CD4-positive, alpha-beta T cell treated with Interleukin-4 for 4 hours (primary cell): Measurements from ENCODE around the gene CALU.

Experiments
- DNase-seq: peaks from one replicate; pipeline ENCODE4 v3.0.0-alpha.2; 2020

The CALU gene

GRCh38 chr7:128752251-128752650 lies 13.1 kb downstream of the CALU start:
- no peak for DNase-seq

- DNase-seq = no peak
Observed at GRCh38 chr7:128755075-128755818, 16.1 kb downstream of the CALU start.

DNA sequence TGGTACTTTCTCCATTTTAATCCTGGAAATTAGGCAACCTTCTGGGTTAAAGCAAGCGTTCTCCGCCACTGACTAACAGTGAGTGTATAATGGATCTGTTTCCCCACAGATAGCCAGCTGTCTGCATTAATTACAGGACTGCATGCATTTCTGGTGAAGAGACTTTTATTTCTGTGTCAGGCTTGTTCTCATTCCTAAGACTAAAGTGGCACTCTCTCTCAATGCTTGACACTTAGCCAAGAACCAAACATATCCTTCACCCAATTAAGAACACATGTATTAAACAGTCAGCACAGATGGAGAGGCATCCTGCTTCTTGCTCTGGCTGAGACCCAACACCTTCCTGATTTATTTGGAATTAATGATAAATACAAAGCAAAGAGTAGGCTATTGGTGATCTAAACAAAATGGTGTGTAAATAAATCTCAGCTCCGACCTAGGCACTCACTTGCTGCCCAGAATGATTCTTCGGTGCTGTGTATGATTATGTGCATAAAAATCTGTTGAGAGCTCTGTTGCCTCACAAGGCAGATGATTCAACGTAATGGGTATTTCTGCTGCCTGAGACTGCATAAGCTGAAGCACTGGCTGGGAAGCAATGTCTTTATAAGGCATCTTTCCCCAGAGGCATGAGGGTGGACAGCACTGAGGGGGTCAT lies 16.8 kb downstream of the CALU start:
- DNase-seq = no peak

DNA sequence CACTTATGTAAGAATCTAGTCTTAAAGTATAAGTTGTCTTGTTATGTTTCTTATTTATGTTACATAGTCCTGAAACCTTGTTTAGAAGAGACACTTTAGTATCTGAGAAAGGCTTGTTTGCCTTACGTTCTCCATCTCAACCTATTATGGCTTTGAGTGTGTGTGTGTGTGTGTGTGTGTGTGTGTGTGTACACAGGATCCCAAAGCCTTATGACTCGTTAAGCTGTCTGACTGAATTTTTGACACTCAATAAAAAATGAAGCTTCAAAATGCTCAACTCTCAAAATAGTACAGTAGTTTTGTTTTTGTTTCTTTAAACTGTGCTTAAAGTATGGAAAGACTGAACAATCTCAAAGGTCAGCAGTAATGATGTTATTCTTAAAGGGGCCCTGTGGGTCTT lies 18.0 kb downstream of the CALU start:
- DNase-seq = no peak

DNA sequence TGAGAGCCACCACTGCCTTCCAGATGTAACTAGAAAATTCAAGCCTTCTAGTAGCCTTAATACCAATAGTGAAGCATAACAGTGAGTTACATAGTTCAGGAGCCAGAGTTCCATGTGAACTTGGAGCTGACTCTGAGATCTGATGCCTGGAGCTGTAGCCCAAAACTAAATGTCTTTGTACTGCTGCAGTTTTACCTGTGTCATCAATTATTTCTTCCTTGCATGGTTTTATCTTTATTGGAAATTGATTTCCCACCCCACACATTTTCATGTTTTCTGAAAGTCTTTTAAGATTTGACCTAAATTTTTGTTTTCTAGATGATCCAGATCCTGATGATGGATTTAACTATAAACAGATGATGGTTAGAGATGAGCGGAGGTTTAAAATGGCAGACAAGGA lies 19.4 kb downstream of the CALU start:
- no peak for DNase-seq

DNA sequence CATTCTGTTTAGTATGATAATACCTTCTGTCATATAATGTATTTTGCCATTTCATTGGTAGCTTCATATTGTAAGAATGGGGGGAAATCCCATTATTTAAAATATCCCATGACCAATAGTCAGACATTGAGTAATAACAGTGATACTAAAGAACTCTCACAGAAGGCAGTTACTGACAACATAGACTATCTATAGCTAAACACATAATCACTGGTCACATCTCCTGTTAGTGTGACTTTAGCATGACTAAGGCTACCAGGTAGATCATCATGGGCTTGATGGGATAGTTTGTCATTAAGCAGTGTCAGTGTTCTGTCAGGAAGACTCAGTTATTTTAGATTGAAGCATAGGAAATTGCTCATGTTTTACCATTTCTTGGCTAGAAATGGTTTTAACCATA lies 20.1 kb downstream of the CALU start:
- DNase-seq = no peak

- no peak for DNase-seq
Observed at GRCh38 chr7:128763541-128763940, 24.4 kb downstream of the CALU start.

DNA sequence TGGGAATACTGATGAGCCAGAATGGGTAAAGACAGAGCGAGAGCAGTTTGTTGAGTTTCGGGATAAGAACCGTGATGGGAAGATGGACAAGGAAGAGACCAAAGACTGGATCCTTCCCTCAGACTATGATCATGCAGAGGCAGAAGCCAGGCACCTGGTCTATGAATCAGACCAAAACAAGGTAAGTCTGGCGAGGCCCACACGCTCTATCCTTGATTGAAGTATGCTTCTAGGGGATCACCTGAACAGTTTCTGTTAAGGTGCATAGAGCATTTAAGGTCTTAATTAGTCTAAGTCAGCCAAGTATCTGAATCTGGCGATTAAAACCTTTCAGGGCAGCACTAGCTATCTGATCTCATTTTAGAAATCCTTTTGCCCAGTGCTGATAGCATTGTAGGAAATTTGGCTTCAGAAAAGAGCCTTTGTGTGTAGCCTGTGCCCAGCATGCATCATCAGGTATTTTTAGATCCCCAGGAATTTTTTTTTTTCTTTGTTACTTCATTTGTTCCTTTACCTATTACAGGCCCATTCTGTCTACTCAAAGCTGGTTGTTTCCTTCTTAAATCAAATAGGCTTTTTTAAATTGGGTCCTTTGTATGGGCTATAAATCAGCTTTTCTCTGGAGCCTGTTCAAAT lies 28.4 kb downstream of the CALU start:
- DNase-seq = no peak

GRCh38 chr7:128770233-128770632 lies 31.1 kb downstream of the CALU start:
- DNase-seq = no peak

GRCh38 chr7:128773604-128774003 lies 34.4 kb downstream of the CALU start:
- no peak for DNase-seq

DNA sequence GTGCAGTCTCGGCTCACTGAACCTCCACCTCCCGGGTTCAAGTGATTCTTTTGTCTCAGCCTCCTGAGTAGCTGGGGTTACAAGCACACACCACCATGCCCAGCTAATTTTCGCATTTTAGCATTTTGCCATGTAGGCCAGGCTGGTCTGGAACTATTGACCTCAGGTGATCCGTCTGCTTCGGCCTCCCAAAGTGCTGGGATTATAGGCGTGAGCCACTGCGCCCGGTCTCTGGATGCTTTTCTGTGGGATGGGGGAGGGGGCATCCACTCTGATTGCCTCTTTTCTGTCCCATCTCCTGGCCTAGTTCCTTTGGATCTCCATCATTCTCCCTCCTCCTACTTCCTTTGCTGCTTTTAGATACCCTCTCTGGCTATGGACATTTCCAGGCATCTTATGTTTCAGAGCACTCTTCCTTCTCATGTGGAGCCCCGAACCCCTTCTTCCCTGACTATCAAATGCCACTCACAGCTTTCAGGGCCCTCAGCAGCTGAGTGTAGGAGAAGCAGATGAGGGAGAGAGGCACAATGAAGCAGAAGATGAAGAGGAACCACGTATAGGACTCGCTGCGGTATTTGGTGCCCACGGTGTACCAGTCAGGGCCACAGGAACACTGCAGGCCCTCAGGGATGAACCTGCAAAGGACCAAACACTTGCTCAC lies 35.0 kb downstream of the CALU start:
- DNase-seq = no peak

DNA sequence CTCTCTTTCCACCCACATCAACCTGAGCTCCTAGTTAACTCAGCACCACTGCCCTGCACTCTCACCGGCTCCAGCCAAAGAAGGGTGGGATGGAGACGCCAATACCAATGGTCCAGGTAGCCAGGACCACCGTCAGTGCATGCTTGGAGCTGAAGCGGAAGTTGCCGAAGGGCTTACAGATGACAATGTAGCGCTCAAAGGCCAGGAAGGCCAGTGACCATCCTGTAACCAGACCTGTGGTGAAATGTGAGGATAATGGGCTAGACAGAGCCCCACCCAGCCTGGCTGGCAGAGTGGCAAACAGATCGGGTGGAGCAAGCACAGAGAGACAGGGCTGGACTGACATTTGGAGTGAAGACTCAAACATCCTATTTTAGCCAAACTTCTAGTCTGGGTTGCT lies 35.8 kb downstream of the CALU start:
- no peak for DNase-seq

DNA sequence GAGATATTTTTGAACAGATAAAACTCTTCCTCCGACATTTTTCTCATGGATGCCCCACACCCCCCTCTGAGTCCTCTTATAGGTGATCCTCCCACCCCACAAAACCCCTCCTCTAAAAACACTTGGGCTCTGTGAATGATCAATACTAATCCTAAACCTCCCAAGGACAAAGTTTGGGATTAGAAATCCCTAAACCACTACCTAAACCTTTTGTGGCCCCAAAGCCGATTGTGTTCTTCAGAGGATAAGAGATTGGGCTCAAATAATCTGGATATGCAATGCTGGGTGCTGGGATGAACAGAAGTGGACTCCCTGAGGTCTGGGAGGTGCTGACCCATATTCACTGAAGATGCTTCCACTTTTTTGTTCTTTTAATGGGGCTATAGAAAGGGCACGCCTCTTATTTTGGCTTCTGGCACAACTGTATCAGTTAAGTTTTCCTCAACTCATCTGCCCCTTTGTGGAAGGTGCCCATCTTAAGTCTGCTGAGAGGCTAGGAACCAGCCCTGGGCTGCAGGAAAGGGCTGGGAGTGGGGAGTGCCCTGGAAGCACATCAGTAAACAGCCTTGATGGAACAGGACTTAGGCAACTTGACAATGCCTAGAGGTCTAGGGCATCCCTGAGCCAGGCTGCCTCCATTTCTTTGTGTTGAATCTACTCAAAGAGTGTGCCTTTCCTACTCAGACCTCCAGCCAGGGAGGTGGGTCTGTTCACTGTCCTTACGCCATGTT lies 36.8 kb downstream of the CALU start, which contains the start of gene OPN1SW:
Gene OPN1SW (minus strand): TSS at position 51 of the 731 bp plus-strand sequence. CDS start 13 bp downstream, at position 38.
- DNase-seq = no peak

- no peak for DNase-seq
Observed at GRCh38 chr7:128777156-128778123, 38.3 kb downstream of the CALU start.

- DNase-seq = no peak
Observed at GRCh38 chr7:128778946-128779345, 39.8 kb downstream of the CALU start.

GRCh38 chr7:128781126-128781525 lies 42.0 kb downstream of the CALU start:
- no peak for DNase-seq

DNA sequence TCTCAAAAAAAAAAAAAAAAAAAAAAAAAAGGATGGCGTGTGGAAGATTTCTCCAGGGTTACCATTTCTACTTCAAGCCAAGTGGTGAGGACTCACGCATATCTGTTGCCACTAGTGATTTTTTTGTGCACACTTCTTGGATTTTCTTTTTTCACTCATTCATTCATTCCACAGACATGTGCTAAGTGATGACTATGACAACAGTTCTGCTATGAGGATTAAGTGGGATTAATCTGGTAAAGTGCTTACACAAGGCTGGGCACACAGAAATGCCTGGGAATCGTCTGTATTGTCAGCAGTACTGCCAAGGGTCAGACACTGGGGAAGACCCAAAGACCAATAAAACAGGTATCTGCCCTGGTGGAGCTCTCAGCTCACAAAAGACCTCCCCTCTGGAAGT lies 42.7 kb downstream of the CALU start:
- DNase-seq = no peak

DNA sequence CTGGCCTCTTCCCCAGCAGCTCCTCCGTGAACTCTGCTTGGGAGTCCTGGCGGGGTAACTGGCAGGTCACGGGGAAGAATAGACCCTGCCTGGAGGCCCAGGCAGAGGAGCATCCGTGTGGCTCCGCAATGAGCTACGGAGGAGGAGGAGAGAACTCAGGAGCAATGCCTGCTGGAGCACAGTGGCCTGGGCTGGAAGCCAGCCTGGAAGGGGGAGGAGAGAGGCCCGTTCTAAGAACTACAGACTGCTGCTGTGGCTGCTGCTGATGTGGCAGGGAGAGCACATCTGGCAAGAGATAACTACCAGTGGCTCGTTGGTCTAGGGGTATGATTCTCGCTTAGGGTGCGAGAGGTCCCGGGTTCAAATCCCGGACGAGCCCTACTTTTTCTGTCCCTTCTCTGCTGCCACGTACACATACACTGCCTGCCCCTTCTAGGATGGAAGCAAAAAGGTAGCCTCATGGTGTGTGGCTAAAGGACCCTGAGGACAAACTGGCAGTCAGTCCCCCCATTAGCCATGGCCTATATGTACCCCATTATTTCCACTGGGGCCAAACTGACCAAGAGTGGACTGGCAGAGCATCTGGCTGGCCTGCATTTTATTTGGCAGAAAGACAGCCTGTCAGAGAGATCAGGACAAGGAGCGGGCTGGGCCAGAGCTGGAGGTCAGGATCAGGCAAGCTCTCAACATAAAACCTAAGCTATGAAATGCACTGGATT lies 44.1 kb downstream of the CALU start:
- DNase-seq = no peak

GRCh38 chr7:128785738-128786137 lies 46.6 kb downstream of the CALU start:
- no peak for DNase-seq

DNA sequence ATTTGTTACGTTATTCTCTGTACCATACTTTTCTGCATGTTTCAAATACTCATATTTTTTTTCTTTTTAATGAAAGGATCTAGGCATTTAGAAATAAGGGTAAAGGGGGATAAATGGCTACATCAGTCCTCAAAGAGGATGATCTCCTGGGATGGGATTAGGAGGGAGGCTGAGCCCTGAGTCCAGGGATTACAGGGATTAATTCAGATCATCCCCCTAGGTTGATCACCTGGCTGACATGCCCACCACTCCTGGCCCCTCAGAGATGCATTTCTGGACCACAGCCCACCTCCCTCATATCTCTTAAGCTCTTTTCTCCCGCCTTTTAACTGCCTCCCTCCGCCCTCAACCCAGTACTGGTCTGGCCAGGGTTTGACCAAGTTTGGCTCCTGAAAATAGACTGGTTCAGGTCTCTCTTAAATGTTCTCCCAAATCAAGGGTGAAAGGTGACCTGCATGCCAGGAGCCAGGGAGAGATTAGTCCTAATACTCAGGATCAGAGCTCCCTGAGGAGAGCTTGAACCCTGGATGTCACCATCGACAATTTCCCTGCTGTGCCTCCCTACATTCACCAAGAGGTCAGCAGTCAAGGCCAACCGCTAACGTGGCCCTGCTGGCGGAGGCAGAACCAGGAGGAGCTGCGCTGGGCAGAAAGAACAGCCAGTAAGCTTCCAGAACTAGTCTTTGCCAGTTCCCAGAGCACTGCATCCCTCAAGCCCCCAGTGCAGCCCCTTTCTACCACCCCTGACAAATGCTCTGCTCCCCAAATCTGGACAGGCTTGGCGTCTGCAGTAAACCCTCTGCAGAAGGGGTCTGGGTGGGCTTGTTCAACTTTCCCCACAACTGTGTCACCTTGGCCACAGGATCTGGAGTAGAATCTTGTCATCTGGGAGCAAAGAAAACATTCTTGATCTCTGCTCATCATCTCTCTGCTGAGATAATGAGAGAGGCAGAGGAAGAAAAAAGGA lies 49.6 kb downstream of the CALU start:
- DNase-seq = no peak
